Measurements from ENCODE around the gene NCR3LG1. TPM values are rescaled to one million over a fixed set of nuclear protein-coding genes. Genes with fewer than 3 reads are reported as not detected.

The NCR3LG1 gene
- total RNA-seq, 1 experiment from 2014 or later, result 1.4 TPM

- WGBS (ENCODE audit: extremely low coverage, insufficient read length, low lambda C conversion rate), result no CpG with 5 or more reads among the region's 2 CpGs
- Histone ChIP-seq H2AFZ (ENCODE audit: low read length) (no peak overlapping the region), H3K4me1 (ENCODE audit: insufficient read depth, low read length) (no peaks in the 10 kb centered on the region), H3K27ac (ENCODE audit: insufficient read length, low read depth, low read length) (no peak overlapping the region), H3K79me1 (ENCODE audit: insufficient read depth, low read depth, low read length, poor library complexity, severe bottlenecking) (no peaks in the 10 kb centered on the region), H2BK120ac (ENCODE audit: low read depth, low read length, poor library complexity, severe bottlenecking) (no peak overlapping the region), H3T11ph (ENCODE audit: low read length) (no peak overlapping the region), H4K5ac (ENCODE audit: insufficient read length, low read depth, low read length) (no peak overlapping the region), H2BK20ac (ENCODE audit: low read depth, low read length, poor library complexity, severe bottlenecking) (no peak overlapping the region), H2BK15ac (ENCODE audit: low read depth, low read length) (no peak overlapping the region), H2AK5ac (ENCODE audit: insufficient read length, low read length) (no peak overlapping the region), H3K56ac (ENCODE audit: insufficient read length, low read depth, low read length) (no peak overlapping the region), H3K23ac (ENCODE audit: insufficient read length, low read depth, low read length) (no peak overlapping the region), H3K14ac (ENCODE audit: insufficient read depth, low read length) (no peak overlapping the region), H2BK12ac (ENCODE audit: insufficient read length, low read depth, low read length) (no peak overlapping the region), H3K9me3 (ENCODE audit: control insufficient read depth, low read depth, low read length) (peaks cover 52% of the 10 kb centered on the region), H3K79me2 (ENCODE audit: insufficient read depth, low read length) (no peaks in the 10 kb centered on the region), H2BK5ac (ENCODE audit: insufficient read length, low read length) (no peak overlapping the region), H4K91ac (ENCODE audit: insufficient read length, low read depth, low read length) (no peak overlapping the region), H3K23me2 (ENCODE audit: insufficient read length, low read depth, low read length, poor library complexity, severe bottlenecking) (no peaks in the 10 kb centered on the region), H3K4ac (ENCODE audit: low read depth, low read length) (no peak overlapping the region), H3K18ac (ENCODE audit: insufficient read length, low read depth, low read length) (no peak overlapping the region), H3K9ac (ENCODE audit: extremely low read depth, insufficient read length, low read length) (no peak overlapping the region), H3K4me2 (ENCODE audit: insufficient read depth, insufficient read length, low read length) (no peak overlapping the region), H3K27me3 (ENCODE audit: insufficient read depth, low read length) (no peaks in the 10 kb centered on the region), H4K20me1 (ENCODE audit: control insufficient read depth, insufficient read depth, insufficient read length) (no peaks in the 10 kb centered on the region), H4K8ac (replicated peaks; ENCODE audit: insufficient read length, low read depth, low read length) (no peak overlapping the region)
- peaks cover 42 to 51% (median 44%) of the 10 kb centered on the region in 3 experiments for H3K36me3 Mint-ChIP-seq (ENCODE audit: insufficient read depth in 1 of 3, low read depth in 3 of 3)
- no peak for TF ChIP-seq CTCF (conservative IDR thresholded peaks at IDR 0.05)
- no peak overlapping the region for H3K4me3 Mint-ChIP-seq
- H3K9me3 Mint-ChIP-seq, result peaks cover 56 to 61% of the 10 kb centered on the region in 2 experiments
- no peak for DNase-seq
- H3K27me3 Mint-ChIP-seq (ENCODE audit: low read depth), result peaks cover 9% of the 10 kb centered on the region
- H3K27ac Mint-ChIP-seq, result no peak overlapping the region
- H3K4me1 Mint-ChIP-seq, result 0 out of 4 replicates have a peak, but pooled peaks cover 0 to 3% of the 10 kb centered on the region in 2 experiments
Observed at GRCh38 chr11:17369684-17370243, 18.2 kb downstream of the NCR3LG1 start.
